ENCODE data around the gene GALNTL6. TPM values are rescaled to one million over a fixed set of nuclear protein-coding genes. Genes with fewer than 3 reads are reported as not detected.

GALNTL6 gene
- total and polyA plus RNA-seq, 9 of the 15 experiments (the other 6 are each of a cell fraction or from before 2014, with no cell fraction given): 0.18 to 0.50 (median 0.29) TPM

GRCh38 chr4:172555725-172556124 lies 742.5 kb downstream of the GALNTL6 start:
- WGBS (ENCODE audit: insufficient coverage, low coverage, missing lambda C conversion rate): 3% methylated on average over 2 of the region's 2 CpGs
- BruUV-seq (replicated peaks): no TSS peak
- Histone ChIP-seq H3K9me1 (ENCODE audit: control insufficient read depth, insufficient read depth, low read length) (no peaks in the 10 kb centered on the region), H3K4me1 (replicated peaks in 1 of 2; ENCODE audit: control insufficient read depth in 2 of 2, insufficient read depth in 2 of 2, low read length in 2 of 2) (no peaks in the 10 kb centered on the region), H3K27ac (ENCODE audit: extremely low read depth, low read depth, low read length) (no peak overlapping the region), H3K9ac (ENCODE audit: insufficient read depth in 1 of 2, low read depth in 2 of 2, low read length in 2 of 2) (no peak overlapping the region), H3K4me2 (ENCODE audit: insufficient read depth, low read length) (no peak overlapping the region), H3K27me3 (ENCODE audit: control insufficient read depth in 2 of 2, insufficient read depth in 2 of 2, low read length in 2 of 2) (no peaks in the 10 kb centered on the region), H3K79me2 (ENCODE audit: control insufficient read depth, insufficient read depth, low read length) (no peaks in the 10 kb centered on the region), H4K20me1 (replicated peaks; ENCODE audit: control insufficient read depth, insufficient read depth, low read length) (no peaks in the 10 kb centered on the region), H2AFZ (ENCODE audit: low read depth, low read length) (no peak overlapping the region), H3K36me3 (ENCODE audit: control insufficient read depth, insufficient read depth, low read length) (no peaks in the 10 kb centered on the region), H3K9me3 (replicated peaks; ENCODE audit: control insufficient read depth, insufficient read depth, low read depth, low read length) (no peaks in the 10 kb centered on the region), H3K4me3 (no peak overlapping the region)
- in situ Hi-C loops (cut with MboI): no loop called here
- CTCF ChIA-PET (ENCODE audit: low intra/inter-chr PET ratio): no interaction called here
- POLR2A ChIA-PET: no interaction called here
- ATAC-seq (no peak), FAIRE-seq (no peak), DNase-seq (ENCODE audit: extremely low read depth in 1 of 4, low spot score in 3 of 4) (no peak)
- TF ChIP-seq HNRNPLL (IDR thresholded peaks at IDR 0.05; ENCODE audit: low read depth, low read length, poor library complexity, severe bottlenecking) (no peak), KDM5B (IDR thresholded peaks at IDR 0.05; ENCODE audit: insufficient replicate concordance, low read depth, low read length) (no peak), ZNF507 (tag; conservative IDR thresholded peaks at IDR 0.05) (no peak), PRMT5 (CRISPR knock-in tag; IDR thresholded peaks at IDR 0.05) (no peak), CTCF (IDR thresholded peaks at IDR 0.05 in 2 of 3, conservative IDR thresholded peaks at IDR 0.05 in 1 of 3; ENCODE audit: insufficient read depth in 2 of 3, low read depth in 1 of 3, low read length in 3 of 3) (no peak), ATF7 (IDR thresholded peaks at IDR 0.05) (no peak), CHD2 (IDR thresholded peaks at IDR 0.05; ENCODE audit: low read depth, low read length) (no peak), CAMTA2 (CRISPR knock-in tag; conservative IDR thresholded peaks at IDR 0.05) (no peak), TAF9B (IDR thresholded peaks at IDR 0.05; ENCODE audit: partially characterized antibody) (no peak), ZNF239 (CRISPR knock-in tag; IDR thresholded peaks at IDR 0.05) (no peak), NCOA6 (IDR thresholded peaks at IDR 0.05) (no peak)
- TF ChIP-seq, protein P1, sequence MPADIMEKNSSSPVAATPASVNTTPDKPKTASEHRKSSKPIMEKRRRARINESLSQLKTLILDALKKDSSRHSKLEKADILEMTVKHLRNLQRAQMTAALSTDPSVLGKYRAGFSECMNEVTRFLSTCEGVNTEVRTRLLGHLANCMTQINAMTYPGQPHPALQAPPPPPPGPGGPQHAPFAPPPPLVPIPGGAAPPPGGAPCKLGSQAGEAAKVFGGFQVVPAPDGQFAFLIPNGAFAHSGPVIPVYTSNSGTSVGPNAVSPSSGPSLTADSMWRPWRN (IDR thresholded peaks at IDR 0.05; ENCODE audit: low read depth): no peak
- intact Hi-C loops (cut with micrococcal nuclease): no loop called here

Measured in K562 (cell line).